Astrocyte (in vitro differentiated cells and primary cell): ENCODE results near the gene ATP2C1.

Experiments
- CTCF ChIP-seq: IDR thresholded peaks from 2 replicates; pipeline ENCODE4 v1.5.1; 2011; ENCODE audit warnings: low read depth, mild to moderate bottlenecking, inconsistent platforms, low read length, moderate library complexity; ENCODE audit not compliant: insufficient read depth
- EZH2 ChIP-seq: IDR thresholded peaks from 2 replicates; pipeline ENCODE4 v1.6.1; 2012; ENCODE audit warnings: mild to moderate bottlenecking, low read length, inconsistent platforms; ENCODE audit not compliant: insufficient read depth

GRCh38 chr3:130889416-130889946 lies 4.4 kb upstream of the ATP2C1 start:
- no peak for TF ChIP-seq CTCF
- TF ChIP-seq EZH2, result no peak
